Sigmoid colon (tissue), 4 donors: ENCODE measurements around the gene PNPLA2.

Experiments
- EP300 ChIP-seq, 4 donors: sonication (generic); formaldehyde crosslinking; IDR thresholded peaks; one replicate each; pipeline ENCODE4 v1.6.1; 2017; ENCODE audit warnings: antibody characterized with exemption in 4 of 4
- POLR2A ChIP-seq, 2 donors: fragments of 450-650 bp; IDR thresholded peaks; one replicate each; pipeline ENCODE4 v1.6.1; 2016; ENCODE audit warnings: antibody characterized with exemption in 2 of 2, mild to moderate bottlenecking in 2 of 2, moderate library complexity in 2 of 2
- TF ChIP-seq, protein P1 (sequence below), 4 experiments: fragments of 450-650 bp in 3 of 4; fragments of 200-600 bp in 1 of 4; IDR thresholded peaks; one replicate each; pipeline ENCODE4 v1.5.1; 2016 to 2019; ENCODE audit warnings: antibody characterized with exemption in 4 of 4, mild to moderate bottlenecking in 3 of 4, moderate library complexity in 2 of 4

DNA sequence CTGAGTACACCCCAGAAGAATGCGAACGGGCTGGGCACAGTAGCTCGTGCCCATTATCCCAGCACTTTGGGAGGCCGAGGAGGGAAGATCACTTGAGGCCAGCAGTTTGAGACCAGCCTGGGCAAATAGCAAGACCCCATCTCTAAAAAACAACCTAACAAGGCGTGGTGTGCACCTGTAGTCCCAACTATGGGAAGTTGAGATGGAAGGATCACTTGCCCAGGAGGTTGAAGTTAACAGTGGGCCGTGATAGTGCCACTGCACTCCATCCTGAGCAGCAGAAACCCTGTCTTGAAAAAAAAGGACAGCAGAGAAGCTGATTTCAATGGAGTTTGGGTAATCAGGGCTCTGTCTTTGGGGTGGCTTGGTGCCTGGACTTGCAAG lies 5.7 kb upstream of the PNPLA2 start:
- TF ChIP-seq POLR2A (IDR thresholded peaks at IDR 0.05) (no peak), EP300 (IDR thresholded peaks at IDR 0.05) (no peak)
- TF ChIP-seq, protein P1, sequence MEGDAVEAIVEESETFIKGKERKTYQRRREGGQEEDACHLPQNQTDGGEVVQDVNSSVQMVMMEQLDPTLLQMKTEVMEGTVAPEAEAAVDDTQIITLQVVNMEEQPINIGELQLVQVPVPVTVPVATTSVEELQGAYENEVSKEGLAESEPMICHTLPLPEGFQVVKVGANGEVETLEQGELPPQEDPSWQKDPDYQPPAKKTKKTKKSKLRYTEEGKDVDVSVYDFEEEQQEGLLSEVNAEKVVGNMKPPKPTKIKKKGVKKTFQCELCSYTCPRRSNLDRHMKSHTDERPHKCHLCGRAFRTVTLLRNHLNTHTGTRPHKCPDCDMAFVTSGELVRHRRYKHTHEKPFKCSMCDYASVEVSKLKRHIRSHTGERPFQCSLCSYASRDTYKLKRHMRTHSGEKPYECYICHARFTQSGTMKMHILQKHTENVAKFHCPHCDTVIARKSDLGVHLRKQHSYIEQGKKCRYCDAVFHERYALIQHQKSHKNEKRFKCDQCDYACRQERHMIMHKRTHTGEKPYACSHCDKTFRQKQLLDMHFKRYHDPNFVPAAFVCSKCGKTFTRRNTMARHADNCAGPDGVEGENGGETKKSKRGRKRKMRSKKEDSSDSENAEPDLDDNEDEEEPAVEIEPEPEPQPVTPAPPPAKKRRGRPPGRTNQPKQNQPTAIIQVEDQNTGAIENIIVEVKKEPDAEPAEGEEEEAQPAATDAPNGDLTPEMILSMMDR (IDR thresholded peaks at IDR 0.05): no peak
